Vagina (tissue), 2 donors: ENCODE results near the gene SPEF1.

Experiments
- CTCF ChIP-seq, 3 experiments: fragments of 450-650 bp in 2 of 3; fragments of 200-600 bp in 1 of 3; sonication (generic) in 1 of 3; IDR thresholded peaks; one replicate each; pipeline ENCODE4 v1.5.1; 2017 to 2019; ENCODE audit warnings: antibody characterized with exemption in 3 of 3, mild to moderate bottlenecking in 2 of 3, moderate library complexity in 2 of 3
- POLR2A ChIP-seq, 2 donors: fragments of 450-650 bp; IDR thresholded peaks; one replicate each; pipeline ENCODE4 v1.6.1; 2017; ENCODE audit warnings: antibody characterized with exemption in 2 of 2, mild to moderate bottlenecking in 2 of 2, moderate library complexity in 2 of 2
- POLR2AphosphoS5 ChIP-seq, 2 donors: sonication (generic); formaldehyde crosslinking; IDR thresholded peaks; one replicate each; pipeline ENCODE4 v1.9.0; 2017; ENCODE audit warnings: antibody characterized with exemption in 2 of 2, mild to moderate bottlenecking in 2 of 2, low read depth in 1 of 2; ENCODE audit not compliant: insufficient read depth in 1 of 2

- TF ChIP-seq CTCF (IDR thresholded peaks at IDR 0.05) (no peak), POLR2A (IDR thresholded peaks at IDR 0.05) (no peak), POLR2AphosphoS5 (IDR thresholded peaks at IDR 0.05; ENCODE audit: insufficient read depth in 1 of 2, low read depth in 1 of 2) (no peak)
Measured at GRCh38 chr20:3740615-3741301, 40.5 kb downstream of the SPEF1 start.
